Measurements from ENCODE around the gene SOST.

SOST gene

GRCh38 chr17:43719578-43719977, 39.0 kb downstream of the SOST start:
- H3K14ac ChIP-seq (ENCODE audit: low read length in 2 of 2), result no peak overlapping the region
- H3K18ac ChIP-seq (ENCODE audit: low read depth in 1 of 2, low read length in 2 of 2), result no peak overlapping the region
- H3K4me3 ChIP-seq (ENCODE audit: insufficient read depth in 1 of 2, low read depth in 1 of 2, low read length in 2 of 2), result no peak overlapping the region
- no peak overlapping the region for H3K9ac ChIP-seq (ENCODE audit: low read length)
- H3K4ac ChIP-seq (ENCODE audit: low read depth in 1 of 2, low read length in 2 of 2), result no peak overlapping the region
- no peak overlapping the region for H3K23ac ChIP-seq (ENCODE audit: low read length in 2 of 2)
- H2BK5ac ChIP-seq (ENCODE audit: low read depth, low read length, poor library complexity, severe bottlenecking), result no peak overlapping the region
- H2AK5ac ChIP-seq (ENCODE audit: low read length, severe bottlenecking), result no peak overlapping the region
- H4K8ac ChIP-seq (ENCODE audit: low read length), result no peak overlapping the region
- H2BK15ac ChIP-seq (ENCODE audit: low read depth, poor library complexity, severe bottlenecking), result no peak overlapping the region
- H3K79me1 ChIP-seq (replicated peaks; ENCODE audit: low read length, poor library complexity, severe bottlenecking), result no peaks in the 10 kb centered on the region
- 88% methylated on average over 2 of the region's 3 CpGs for WGBS
- no peaks in the 10 kb centered on the region for H3K36me3 ChIP-seq (ENCODE audit: control insufficient read depth in 1 of 2, insufficient read depth in 2 of 2, low read depth in 1 of 2, low read length in 2 of 2)
- H2AFZ ChIP-seq (ENCODE audit: low read depth, low read length), result no peak overlapping the region
- no peak overlapping the region for H3K4me2 ChIP-seq (ENCODE audit: low read length, poor library complexity, severe bottlenecking)
- no peak overlapping the region for H2BK12ac ChIP-seq (ENCODE audit: low read length in 2 of 2)
- H2BK120ac ChIP-seq (ENCODE audit: low read depth, low read length), result no peak overlapping the region
- H4K91ac ChIP-seq (ENCODE audit: low read length), result no peak overlapping the region
- H3K9me3 ChIP-seq (ENCODE audit: control insufficient read depth, low read length), result no peaks in the 10 kb centered on the region
- H3K4me1 ChIP-seq (ENCODE audit: control insufficient read depth, insufficient read depth, low read depth, low read length), result peaks cover 28% of the 10 kb centered on the region
- no peak for DNase-seq
- no peak overlapping the region for H3K27ac ChIP-seq (ENCODE audit: low read length, poor library complexity, severe bottlenecking)
- no peaks in the 10 kb centered on the region for H3K27me3 ChIP-seq (ENCODE audit: control insufficient read depth in 1 of 2, insufficient read depth in 1 of 2, low read length in 2 of 2)

GRCh38 chr17:43718544-43718943, 40.0 kb downstream of the SOST start:
- WGBS, result 69% methylated on average over 5 of the region's 5 CpGs
- Histone ChIP-seq H4K8ac (ENCODE audit: low read length) (no peak overlapping the region), H2AFZ (ENCODE audit: low read depth, low read length) (no peak overlapping the region), H3K4ac (ENCODE audit: low read depth in 1 of 2, low read length in 2 of 2) (no peak overlapping the region), H2BK120ac (ENCODE audit: low read depth, low read length) (no peak overlapping the region), H3K79me1 (replicated peaks; ENCODE audit: low read length, poor library complexity, severe bottlenecking) (no peaks in the 10 kb centered on the region), H3K18ac (ENCODE audit: low read depth in 1 of 2, low read length in 2 of 2) (no peak overlapping the region), H3K4me2 (ENCODE audit: low read length, poor library complexity, severe bottlenecking) (no peak overlapping the region), H3K23ac (ENCODE audit: low read length in 2 of 2) (no peak overlapping the region), H3K4me1 (ENCODE audit: control insufficient read depth, insufficient read depth, low read depth, low read length) (peaks cover 25% of the 10 kb centered on the region), H2BK5ac (ENCODE audit: low read depth, low read length, poor library complexity, severe bottlenecking) (no peak overlapping the region), H4K91ac (ENCODE audit: low read length) (no peak overlapping the region), H2BK12ac (ENCODE audit: low read length in 2 of 2) (no peak overlapping the region), H3K4me3 (ENCODE audit: insufficient read depth in 1 of 2, low read depth in 1 of 2, low read length in 2 of 2) (no peak overlapping the region), H3K14ac (ENCODE audit: low read length in 2 of 2) (no peak overlapping the region), H3K9me3 (ENCODE audit: control insufficient read depth, low read length) (no peaks in the 10 kb centered on the region), H3K27ac (ENCODE audit: low read length, poor library complexity, severe bottlenecking) (no peak overlapping the region), H2AK5ac (ENCODE audit: low read length, severe bottlenecking) (no peak overlapping the region), H3K27me3 (ENCODE audit: control insufficient read depth in 1 of 2, insufficient read depth in 1 of 2, low read length in 2 of 2) (no peaks in the 10 kb centered on the region), H2BK15ac (ENCODE audit: low read depth, poor library complexity, severe bottlenecking) (no peak overlapping the region), H3K36me3 (ENCODE audit: control insufficient read depth in 1 of 2, insufficient read depth in 2 of 2, low read depth in 1 of 2, low read length in 2 of 2) (no peaks in the 10 kb centered on the region), H3K9ac (ENCODE audit: low read length) (no peak overlapping the region)
- no peak for DNase-seq

- H3K27me3 ChIP-seq (ENCODE audit: control insufficient read depth in 1 of 2, insufficient read depth in 1 of 2, low read length in 2 of 2), result no peaks in the 10 kb centered on the region
- H3K79me1 ChIP-seq (replicated peaks; ENCODE audit: low read length, poor library complexity, severe bottlenecking), result no peaks in the 10 kb centered on the region
- no peak overlapping the region for H2AK5ac ChIP-seq (ENCODE audit: low read length, severe bottlenecking)
- H3K27ac ChIP-seq (ENCODE audit: low read length, poor library complexity, severe bottlenecking), result no peak overlapping the region
- H4K91ac ChIP-seq (ENCODE audit: low read length), result no peak overlapping the region
- no peak overlapping the region for H3K4ac ChIP-seq (ENCODE audit: low read depth in 1 of 2, low read length in 2 of 2)
- H2BK12ac ChIP-seq (ENCODE audit: low read length in 2 of 2), result no peak overlapping the region
- no peak overlapping the region for H3K9ac ChIP-seq (ENCODE audit: low read length)
- H2AFZ ChIP-seq (ENCODE audit: low read depth, low read length), result no peak overlapping the region
- H3K36me3 ChIP-seq (ENCODE audit: control insufficient read depth in 1 of 2, insufficient read depth in 2 of 2, low read depth in 1 of 2, low read length in 2 of 2), result no peaks in the 10 kb centered on the region
- no peaks in the 10 kb centered on the region for H3K9me3 ChIP-seq (ENCODE audit: control insufficient read depth, low read length)
- H3K4me1 ChIP-seq (ENCODE audit: control insufficient read depth, insufficient read depth, low read depth, low read length), result peaks cover 22% of the 10 kb centered on the region
- no peak overlapping the region for H3K23ac ChIP-seq (ENCODE audit: low read length in 2 of 2)
- DNase-seq, result no peak
- no peak overlapping the region for H4K8ac ChIP-seq (ENCODE audit: low read length)
- no peak overlapping the region for H2BK15ac ChIP-seq (ENCODE audit: low read depth, poor library complexity, severe bottlenecking)
- H3K4me2 ChIP-seq (ENCODE audit: low read length, poor library complexity, severe bottlenecking), result no peak overlapping the region
- no peak overlapping the region for H3K18ac ChIP-seq (ENCODE audit: low read depth in 1 of 2, low read length in 2 of 2)
- H2BK5ac ChIP-seq (ENCODE audit: low read depth, low read length, poor library complexity, severe bottlenecking), result no peak overlapping the region
- H3K14ac ChIP-seq (ENCODE audit: low read length in 2 of 2), result no peak overlapping the region
- WGBS, result 87% methylated on average over 5 of the region's 6 CpGs
- no peak overlapping the region for H2BK120ac ChIP-seq (ENCODE audit: low read depth, low read length)
- no peak overlapping the region for H3K4me3 ChIP-seq (ENCODE audit: insufficient read depth in 1 of 2, low read depth in 1 of 2, low read length in 2 of 2)
Measured at GRCh38 chr17:43717913-43718312, 40.7 kb downstream of the SOST start.

- Histone ChIP-seq H3K79me1 (replicated peaks; ENCODE audit: low read length, poor library complexity, severe bottlenecking) (no peaks in the 10 kb centered on the region), H3K18ac (ENCODE audit: low read depth in 1 of 2, low read length in 2 of 2) (no peak overlapping the region), H3K36me3 (ENCODE audit: control insufficient read depth in 1 of 2, insufficient read depth in 2 of 2, low read depth in 1 of 2, low read length in 2 of 2) (no peaks in the 10 kb centered on the region), H3K4ac (ENCODE audit: low read depth in 1 of 2, low read length in 2 of 2) (no peak overlapping the region), H2AK5ac (ENCODE audit: low read length, severe bottlenecking) (no peak overlapping the region), H3K4me1 (ENCODE audit: control insufficient read depth, insufficient read depth, low read depth, low read length) (peaks cover 8% of the 10 kb centered on the region), H3K27me3 (ENCODE audit: control insufficient read depth in 1 of 2, insufficient read depth in 1 of 2, low read length in 2 of 2) (peaks cover 10 to 14% of the 10 kb centered on the region in 2 experiments), H3K4me3 (ENCODE audit: insufficient read depth in 1 of 2, low read depth in 1 of 2, low read length in 2 of 2) (no peak overlapping the region), H3K9me3 (ENCODE audit: control insufficient read depth, low read length) (no peaks in the 10 kb centered on the region), H2AFZ (ENCODE audit: low read depth, low read length) (no peak overlapping the region), H4K8ac (ENCODE audit: low read length) (no peak overlapping the region), H3K23ac (ENCODE audit: low read length in 2 of 2) (no peak overlapping the region), H3K27ac (ENCODE audit: low read length, poor library complexity, severe bottlenecking) (no peak overlapping the region), H4K91ac (ENCODE audit: low read length) (no peak overlapping the region), H3K14ac (ENCODE audit: low read length in 2 of 2) (no peak overlapping the region), H3K4me2 (ENCODE audit: low read length, poor library complexity, severe bottlenecking) (no peak overlapping the region), H2BK15ac (ENCODE audit: low read depth, poor library complexity, severe bottlenecking) (no peak overlapping the region), H2BK5ac (ENCODE audit: low read depth, low read length, poor library complexity, severe bottlenecking) (no peak overlapping the region), H3K9ac (ENCODE audit: low read length) (no peak overlapping the region), H2BK120ac (ENCODE audit: low read depth, low read length) (no peak overlapping the region), H2BK12ac (ENCODE audit: low read length in 2 of 2) (no peak overlapping the region)
- WGBS, result 38% methylated on average over 4 of the region's 4 CpGs
- peak; percentile 54 for DNase-seq
Measured at GRCh38 chr17:43714465-43715149, 44.0 kb downstream of the SOST start.
